IMR-90 (cell line): ENCODE measurements around the gene SCTR. TPM values are rescaled to one million over a fixed set of nuclear protein-coding genes. Genes with fewer than 3 reads are reported as not detected.
A peak's percentile ranks its signal among the peaks of the same experiment; 100 is the strongest.

Experiments used
- ATAC-seq: fragments of 200-7000 bp; cut with Tn5 transposase; 2 replicates; pipeline ENCODE4 v1.9.1; 2020; ENCODE audit warnings: low read depth, mild to moderate bottlenecking, moderate library complexity
- BruUV-seq: library from RNA; stranded (reverse); fragments of 400-500 nt; replicated peaks from 2 replicates; lab custom pipeline; 2021; lab: Mats Ljungman, UMichigan
- CTCF ChIA-PET: fragments of 300-600 bp; formaldehyde crosslinking; extraction: SDS; loops from one replicate; lab custom pipeline; 2021; ENCODE audit warnings: antibody characterized with exemption; lab: Yijun Ruan, JAX
- POLR2A ChIA-PET: fragments of 300-600 bp; sonication (Branson Sonifier 250); formaldehyde crosslinking; loops from one replicate; lab custom pipeline; 2022; ENCODE audit warnings: antibody characterized with exemption; ENCODE audit not compliant: unreplicated experiment; lab: Charles Lee
- DNase-seq: peaks from one replicate; pipeline ENCODE4 v3.0.0; 2013
- H2AFZ ChIP-seq: replicated peaks from 2 replicates; pipeline ENCODE3; 2013; ENCODE audit warnings: low read length, mild to moderate bottlenecking; ENCODE audit not compliant: poor library complexity
- H2AK5ac ChIP-seq: 2 replicates; pipeline ENCODE4 v1.6.1; 2013; ENCODE audit warnings: low read depth, low read length, inconsistent platforms
- H2AK9ac ChIP-seq: replicated peaks from 2 replicates; pipeline ENCODE3; 2013; ENCODE audit warnings: mild to moderate bottlenecking, low read depth, low read length, moderate library complexity; ENCODE audit not compliant: poor library complexity
- H2BK120ac ChIP-seq: 2 replicates; pipeline ENCODE4 v1.6.1; 2013; ENCODE audit warnings: low read depth, low read length, inconsistent platforms
- H2BK15ac ChIP-seq: 3 replicates; pipeline ENCODE4 v1.6.1; 2013; ENCODE audit warnings: low read depth, low read length, inconsistent platforms
- H2BK20ac ChIP-seq: 2 replicates; pipeline ENCODE4 v1.6.1; 2013; ENCODE audit warnings: low read depth, mild to moderate bottlenecking, inconsistent platforms, low read length, moderate library complexity
- H2BK5ac ChIP-seq: 2 replicates; pipeline ENCODE4 v1.6.1; 2013; ENCODE audit warnings: mild to moderate bottlenecking, low read depth, low read length, inconsistent platforms; ENCODE audit not compliant: poor library complexity, severe bottlenecking
- H3K14ac ChIP-seq: replicated peaks from 2 replicates; pipeline ENCODE4 v1.6.1; 2013; ENCODE audit warnings: low read depth, low read length, inconsistent platforms
- H3K18ac ChIP-seq: 2 replicates; pipeline ENCODE4 v1.6.1; 2013; ENCODE audit warnings: low read depth, low read length, control low read depth
- H3K23ac ChIP-seq: 2 replicates; pipeline ENCODE4 v1.6.1; 2013; ENCODE audit warnings: low read depth, low read length, inconsistent platforms
- H3K27ac ChIP-seq: 2 replicates; pipeline ENCODE4 v1.5.1; 2013; ENCODE audit warnings: mild to moderate bottlenecking, control low read depth, low read length; ENCODE audit not compliant: insufficient read depth
- H3K27me3 ChIP-seq: 2 replicates; pipeline ENCODE4 v1.6.1; 2013; ENCODE audit warnings: low read length; ENCODE audit not compliant: control insufficient read depth, insufficient read depth
- H3K36me3 ChIP-seq: 2 replicates; pipeline ENCODE4 v1.6.1; 2013; ENCODE audit warnings: low read length, mixed read lengths; ENCODE audit not compliant: control insufficient read depth, insufficient read depth
- H3K4ac ChIP-seq: 2 replicates; pipeline ENCODE4 v1.6.1; 2013; ENCODE audit warnings: low read depth, low read length, inconsistent platforms
- H3K4me1 ChIP-seq: 2 replicates; pipeline ENCODE4 v1.6.1; 2013; ENCODE audit warnings: low read length, mixed read lengths; ENCODE audit not compliant: control insufficient read depth, insufficient read depth
- H3K4me2 ChIP-seq: 2 replicates; pipeline ENCODE4 v1.6.1; 2013; ENCODE audit warnings: low read depth, mild to moderate bottlenecking, control low read depth, low read length, moderate library complexity
- H3K4me3 ChIP-seq: 2 replicates; pipeline ENCODE4 v1.5.1; 2013; ENCODE audit warnings: low read depth, mild to moderate bottlenecking, control low read depth, low read length, moderate library complexity; ENCODE audit not compliant: insufficient read depth
- H3K56ac ChIP-seq: 2 replicates; pipeline ENCODE4 v1.6.1; 2013; ENCODE audit warnings: low read length, inconsistent platforms; ENCODE audit not compliant: insufficient read depth; ENCODE audit errors: extremely low read depth
- H3K79me1 ChIP-seq, 2 experiments: 2 replicates each; pipeline ENCODE4 v1.6.1; 2013; ENCODE audit warnings: low read length in 2 of 2, inconsistent platforms in 1 of 2, low read depth in 1 of 2
- H3K9ac ChIP-seq: 2 replicates; pipeline ENCODE4 v1.6.1; 2013; ENCODE audit warnings: low read depth, low read length, control low read depth
- H3K9me1 ChIP-seq: 2 replicates; pipeline ENCODE4 v1.6.1; 2013; ENCODE audit warnings: low read length, inconsistent platforms; ENCODE audit not compliant: insufficient read depth
- H3K9me3 ChIP-seq: 2 replicates; pipeline ENCODE4 v1.6.1; 2013; ENCODE audit warnings: low read length; ENCODE audit not compliant: control insufficient read depth, insufficient read depth
- H4K20me1 ChIP-seq: 2 replicates; pipeline ENCODE4 v1.6.1; 2013; ENCODE audit warnings: low read length, inconsistent platforms; ENCODE audit not compliant: insufficient read depth
- H4K5ac ChIP-seq: 2 replicates; pipeline ENCODE4 v1.6.1; 2013; ENCODE audit warnings: mild to moderate bottlenecking, low read depth, low read length, control low read depth
- H4K8ac ChIP-seq, 2 experiments: 2 replicates each; pipeline ENCODE4 v1.6.1; 2013; ENCODE audit warnings: low read depth in 2 of 2, low read length in 2 of 2, control low read depth in 1 of 2, inconsistent platforms in 1 of 2
- H4K91ac ChIP-seq: 2 replicates; pipeline ENCODE4 v1.6.1; 2013; ENCODE audit warnings: low read depth, low read length, inconsistent platforms; ENCODE audit not compliant: insufficient read depth
- BHLHE40 ChIP-seq: fragments of 150-350 bp; IDR thresholded peaks from 2 replicates; pipeline ENCODE4 v1.6.1; 2016; ENCODE audit warnings: mild to moderate bottlenecking, low read depth, low read length
- CEBPB ChIP-seq: IDR thresholded peaks from 2 replicates; pipeline ENCODE4 v1.6.1; 2012; ENCODE audit warnings: low read depth, low read length, improper control_type of control experiment
- CHD1 ChIP-seq: IDR thresholded peaks from 2 replicates; pipeline ENCODE4 v1.6.1; 2012; ENCODE audit warnings: low read depth, low read length, improper control_type of control experiment
- MAFK ChIP-seq: IDR thresholded peaks from 2 replicates; pipeline ENCODE4 v1.6.1; 2012; ENCODE audit warnings: low read depth, low read length, improper control_type of control experiment
- MAZ ChIP-seq: IDR thresholded peaks from 2 replicates; pipeline ENCODE4 v1.6.1; 2012; ENCODE audit warnings: low read depth, mild to moderate bottlenecking, low read length, improper control_type of control experiment, moderate library complexity, borderline replicate concordance
- SMC3 ChIP-seq: fragments of 150-350 bp; IDR thresholded peaks from 2 replicates; pipeline ENCODE4 v1.6.1; 2016; ENCODE audit warnings: low read depth, mild to moderate bottlenecking, antibody characterized with exemption, low read length, moderate library complexity
- WGBS, 2 experiments: methylation state at CpG; one replicate each; pipeline versions ENCODE4 v1.1.5 to v1.1.7; 2013; ENCODE audit warnings: missing lambda C conversion rate in 2 of 2; ENCODE audit not compliant: insufficient read length in 1 of 2; ENCODE audit errors: extremely low coverage in 2 of 2; 5-methylcytosine and 5-hydroxymethylcytosine counted together
- dilution Hi-C: fragments of 300-500 bp; cut with HindIII; formaldehyde crosslinking; loops from one replicate; pipeline ENCODE4 v1.14.3; 2018; ENCODE audit warnings: low sequenced_read_pairs; ENCODE audit not compliant: unreplicated experiment
- in situ Hi-C: fragments of 300-500 bp; cut with MboI; formaldehyde crosslinking; loops from 3 replicates; pipeline ENCODE4 v1.14.3; 2019; ENCODE audit warnings: low sequenced_read_pairs, inconsistent platforms, mixed read lengths
- intact Hi-C: fragments of 100-400 bp; cut with micrococcal nuclease; formaldehyde crosslinking; loops from 2 replicates; pipeline ENCODE4 v1.10.0; 2022
- polyA plus RNA-seq, 3 experiments: library from polyadenylated mRNA; depleted of rRNA; stranded (reverse); fragments of >200 nt; gene quantifications; 2 replicates each; pipeline ENCODE4 v1.2.3, GENCODE V29; 2012; ENCODE audit warnings: low replicate concordance in 1 of 3
- total RNA-seq: library from RNA; depleted of rRNA; stranded (reverse); fragments of >200 nt; gene quantifications from 2 replicates; pipeline ENCODE4 v1.2.3, GENCODE V29; 2012
- TF ChIP-seq, protein P1 (sequence below): fragments of 150-350 bp; IDR thresholded peaks from 2 replicates; pipeline ENCODE4 v1.6.1; 2016; ENCODE audit warnings: low read depth, mild to moderate bottlenecking, low read length, moderate library complexity, borderline replicate concordance
- TF ChIP-seq, protein P2 (sequence below): fragments of 150-350 bp; IDR thresholded peaks from 2 replicates; pipeline ENCODE4 v1.6.1; 2017; ENCODE audit warnings: mild to moderate bottlenecking, antibody characterized with exemption, low read length, low read depth

SCTR gene
- total and polyA plus RNA-seq, 2 of the 4 experiments (the other 2 are of a cell fraction) = not detected

DNA sequence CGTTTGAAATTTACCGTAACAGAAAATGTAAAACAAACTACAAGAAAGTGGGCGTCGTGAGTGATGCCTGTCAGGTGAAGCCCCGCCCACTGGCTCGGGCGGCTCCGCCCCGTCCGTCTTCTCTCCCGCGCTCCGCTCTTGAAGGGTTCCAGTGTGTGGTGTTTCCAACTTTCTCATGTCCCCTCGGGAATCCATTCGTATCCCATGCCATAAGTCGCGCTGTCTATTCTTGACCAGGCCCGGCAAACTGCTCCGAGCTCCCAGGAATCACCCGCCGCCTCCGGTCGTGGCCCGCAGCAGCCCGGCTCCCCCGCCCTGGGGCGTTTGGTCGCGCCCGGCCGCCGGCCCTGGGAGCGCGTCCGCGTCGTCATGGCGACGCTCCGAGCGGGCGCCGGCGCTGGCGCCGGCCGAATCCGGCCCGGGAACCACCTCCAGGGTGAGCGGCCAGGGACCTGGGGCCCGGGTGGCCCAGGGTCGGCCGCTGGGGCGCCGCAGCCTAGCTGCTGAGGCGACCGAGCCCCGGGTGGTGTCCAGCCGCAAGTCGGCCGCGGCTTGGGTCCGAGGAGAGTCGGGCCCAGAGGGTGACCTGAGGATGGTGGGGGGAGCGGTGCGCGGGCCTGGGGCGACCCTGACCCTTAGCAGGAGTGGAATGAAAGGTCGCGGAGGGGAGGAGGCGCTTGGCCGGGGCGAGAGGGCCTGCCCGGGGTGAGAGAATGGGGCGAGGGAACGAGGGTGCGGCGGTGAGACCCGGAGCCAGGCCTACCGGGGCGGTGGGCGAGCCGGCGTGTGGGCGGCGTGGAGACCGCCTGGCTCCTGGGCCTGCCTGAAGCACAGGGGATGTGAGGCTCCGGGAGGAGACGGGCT is 20.0 kb upstream of the SCTR start, which contains the start of gene CFAP221:
Gene CFAP221 (plus strand): TSS at position 375 of the 864 bp plus-strand sequence. CDS start 1,683 bp downstream, outside the sequence.
- no peak within 1 kb of the TSS for H3K56ac ChIP-seq
- peaks cover 22% of the 10 kb centered on the region for H3K27me3 ChIP-seq
- H3K79me1 ChIP-seq = no peaks in the 10 kb centered on the region
- BruUV-seq = no TSS peak
- H3K9me1 ChIP-seq = no peaks in the 10 kb centered on the region
- no peaks in the 10 kb centered on the region for H4K20me1 ChIP-seq
- H3K4ac ChIP-seq = no peak within 1 kb of the TSS
- intact Hi-C loops = no loop called here
- TF ChIP-seq, protein P1, sequence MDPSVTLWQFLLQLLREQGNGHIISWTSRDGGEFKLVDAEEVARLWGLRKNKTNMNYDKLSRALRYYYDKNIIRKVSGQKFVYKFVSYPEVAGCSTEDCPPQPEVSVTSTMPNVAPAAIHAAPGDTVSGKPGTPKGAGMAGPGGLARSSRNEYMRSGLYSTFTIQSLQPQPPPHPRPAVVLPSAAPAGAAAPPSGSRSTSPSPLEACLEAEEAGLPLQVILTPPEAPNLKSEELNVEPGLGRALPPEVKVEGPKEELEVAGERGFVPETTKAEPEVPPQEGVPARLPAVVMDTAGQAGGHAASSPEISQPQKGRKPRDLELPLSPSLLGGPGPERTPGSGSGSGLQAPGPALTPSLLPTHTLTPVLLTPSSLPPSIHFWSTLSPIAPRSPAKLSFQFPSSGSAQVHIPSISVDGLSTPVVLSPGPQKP = no peak
- TF ChIP-seq CHD1 (peak; percentile 68; the same call in 1 of the 2 replicates), SMC3 (no peak), MAFK (no peak), BHLHE40 (peak; percentile 93), MAZ (no peak), CEBPB (no peak)
- TF ChIP-seq, protein P2, sequence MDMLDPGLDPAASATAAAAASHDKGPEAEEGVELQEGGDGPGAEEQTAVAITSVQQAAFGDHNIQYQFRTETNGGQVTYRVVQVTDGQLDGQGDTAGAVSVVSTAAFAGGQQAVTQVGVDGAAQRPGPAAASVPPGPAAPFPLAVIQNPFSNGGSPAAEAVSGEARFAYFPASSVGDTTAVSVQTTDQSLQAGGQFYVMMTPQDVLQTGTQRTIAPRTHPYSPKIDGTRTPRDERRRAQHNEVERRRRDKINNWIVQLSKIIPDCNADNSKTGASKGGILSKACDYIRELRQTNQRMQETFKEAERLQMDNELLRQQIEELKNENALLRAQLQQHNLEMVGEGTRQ = no peak
- peak within 1 kb of the TSS; percentile 94 for H2AFZ ChIP-seq
- no peak within 1 kb of the TSS for H4K8ac ChIP-seq
- no peaks in the 10 kb centered on the region for H3K4me1 ChIP-seq
- ATAC-seq (peak; percentile 98), DNase-seq (peak; percentile 28)
- no peak within 1 kb of the TSS for H3K27ac ChIP-seq
- no peak within 1 kb of the TSS for H2AK9ac ChIP-seq
- no peaks in the 10 kb centered on the region for H3K36me3 ChIP-seq
- H2BK120ac ChIP-seq = no peak within 1 kb of the TSS
- peak within 1 kb of the TSS; percentile 34 for H3K4me3 ChIP-seq
- ChIA-PET CTCF (no interaction called here), POLR2A (no interaction called here)
- no peak within 1 kb of the TSS for H4K91ac ChIP-seq
- H2BK5ac ChIP-seq = no peak within 1 kb of the TSS
- no peak within 1 kb of the TSS for H3K14ac ChIP-seq
- WGBS, 2 experiments = 1% methylated on average over 43 of the region's 89 CpGs; no CpG with 5 or more reads in 1 of the 2 experiments
- H3K4me2 ChIP-seq = peak within 1 kb of the TSS; percentile 78
- no peaks in the 10 kb centered on the region for H3K9me3 ChIP-seq
- H3K23ac ChIP-seq = no peak within 1 kb of the TSS
- no peak within 1 kb of the TSS for H2BK20ac ChIP-seq
- no peak within 1 kb of the TSS for H2AK5ac ChIP-seq
- H3K9ac ChIP-seq = no peak within 1 kb of the TSS
- dilution Hi-C loops = no loop called here
- H2BK15ac ChIP-seq = no peak within 1 kb of the TSS
- no peak within 1 kb of the TSS for H3K18ac ChIP-seq
- in situ Hi-C loops = no loop called here
- no peak within 1 kb of the TSS for H4K5ac ChIP-seq
